ENCODE data around the gene MSTN. TPM values are rescaled to one million over a fixed set of nuclear protein-coding genes. Genes with fewer than 3 reads are reported as not detected.

MSTN gene
- total RNA-seq, 1 donor = not detected

GRCh38 chr2:190062053-190062452 is 476 bp downstream of the MSTN start:
- Histone ChIP-seq H3K27ac (ENCODE audit: low read depth, low read length) (no peak overlapping the region), H2AFZ (ENCODE audit: low read length) (peak overlapping the region; percentile 64), H3K4me2 (ENCODE audit: insufficient read depth, low read length) (no peak overlapping the region), H3K27me3 (ENCODE audit: insufficient read depth, low read length) (no peaks in the 10 kb centered on the region), H3K9me3 (ENCODE audit: low read depth, low read length) (no peaks in the 10 kb centered on the region), H3K4me3 (ENCODE audit: insufficient read depth, low read length) (no peak overlapping the region), H3K79me2 (ENCODE audit: insufficient read depth, low read length) (no peaks in the 10 kb centered on the region), H3K4me1 (ENCODE audit: insufficient read depth, low read length) (no peaks in the 10 kb centered on the region), H4K20me1 (ENCODE audit: insufficient read depth, low read length) (no peaks in the 10 kb centered on the region), H3K36me3 (ENCODE audit: insufficient read depth, low read length) (no peaks in the 10 kb centered on the region)
- no peak for DNase-seq (ENCODE audit: insufficient read length, low spot score, missing footprints)
- no peak for TF ChIP-seq CTCF (IDR thresholded peaks at IDR 0.05; ENCODE audit: extremely low read depth, low read depth, low read length)

DNA sequence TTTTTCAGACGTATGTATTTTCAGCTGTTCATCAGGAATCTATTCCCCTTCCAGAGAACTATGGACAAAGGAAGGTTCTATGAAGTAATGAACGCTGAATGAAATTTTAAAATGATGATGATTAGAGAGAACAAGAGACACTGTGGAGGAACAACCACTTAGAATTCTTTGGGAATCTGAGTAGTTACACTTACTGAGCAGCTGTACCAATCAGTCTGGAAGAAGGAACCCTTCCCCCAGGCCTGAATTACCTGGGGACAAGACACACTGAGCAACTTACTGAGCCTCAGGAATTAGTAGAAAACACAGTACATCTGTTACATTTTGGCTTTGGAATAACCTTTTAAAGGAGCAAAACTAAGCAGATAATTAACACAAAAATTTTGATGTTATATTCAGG is 1.9 kb downstream of the MSTN start:
- Histone ChIP-seq H3K79me2 (ENCODE audit: insufficient read depth, low read length) (no peaks in the 10 kb centered on the region), H3K36me3 (ENCODE audit: insufficient read depth, low read length) (no peaks in the 10 kb centered on the region), H3K27me3 (ENCODE audit: insufficient read depth, low read length) (no peaks in the 10 kb centered on the region), H3K4me3 (ENCODE audit: insufficient read depth, low read length) (no peak overlapping the region), H2AFZ (ENCODE audit: low read length) (no peak overlapping the region), H4K20me1 (ENCODE audit: insufficient read depth, low read length) (no peaks in the 10 kb centered on the region), H3K27ac (ENCODE audit: low read depth, low read length) (no peak overlapping the region), H3K4me2 (ENCODE audit: insufficient read depth, low read length) (no peak overlapping the region), H3K9me3 (ENCODE audit: low read depth, low read length) (no peaks in the 10 kb centered on the region), H3K4me1 (ENCODE audit: insufficient read depth, low read length) (no peaks in the 10 kb centered on the region)
- DNase-seq (ENCODE audit: insufficient read length, low spot score, missing footprints) = no peak
- no peak for TF ChIP-seq CTCF (IDR thresholded peaks at IDR 0.05; ENCODE audit: extremely low read depth, low read depth, low read length)

- no peak for TF ChIP-seq CTCF (IDR thresholded peaks at IDR 0.05; ENCODE audit: extremely low read depth, low read depth, low read length)
- DNase-seq (ENCODE audit: insufficient read length, low spot score, missing footprints) = no peak
- no peaks in the 10 kb centered on the region for H3K4me1 ChIP-seq (ENCODE audit: insufficient read depth, low read length)
- H3K79me2 ChIP-seq (ENCODE audit: insufficient read depth, low read length) = no peaks in the 10 kb centered on the region
- no peak overlapping the region for H2AFZ ChIP-seq (ENCODE audit: low read length)
- H3K9me3 ChIP-seq (ENCODE audit: low read depth, low read length) = no peaks in the 10 kb centered on the region
- no peaks in the 10 kb centered on the region for H3K36me3 ChIP-seq (ENCODE audit: insufficient read depth, low read length)
- no peak overlapping the region for H3K27ac ChIP-seq (ENCODE audit: low read depth, low read length)
- no peak overlapping the region for H3K4me2 ChIP-seq (ENCODE audit: insufficient read depth, low read length)
- H3K4me3 ChIP-seq (ENCODE audit: insufficient read depth, low read length) = no peak overlapping the region
- H3K27me3 ChIP-seq (ENCODE audit: insufficient read depth, low read length) = no peaks in the 10 kb centered on the region
- no peaks in the 10 kb centered on the region for H4K20me1 ChIP-seq (ENCODE audit: insufficient read depth, low read length)
Observed at GRCh38 chr2:190060019-190060418, 2.5 kb downstream of the MSTN start.

DNA sequence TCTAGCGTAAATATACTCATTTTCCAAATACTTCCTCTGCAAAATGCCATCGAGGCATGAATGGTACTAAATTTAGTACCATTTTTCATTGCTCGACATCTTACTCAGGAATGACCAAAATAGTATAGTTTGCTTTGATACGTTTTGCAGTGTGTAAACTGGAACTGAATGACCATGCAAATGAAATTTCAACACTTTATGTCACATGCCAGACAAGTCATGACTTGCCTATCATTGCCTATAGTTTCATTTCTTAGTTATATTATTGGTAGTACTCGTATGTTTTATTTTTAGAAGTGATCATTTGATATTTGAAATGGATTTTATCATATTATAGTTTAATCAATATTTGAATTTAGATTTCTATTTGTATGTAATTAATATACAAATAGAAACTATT is 9.1 kb downstream of the MSTN start:
- no peak for DNase-seq (ENCODE audit: insufficient read length, low spot score, missing footprints)
- no peak for TF ChIP-seq CTCF (IDR thresholded peaks at IDR 0.05; ENCODE audit: extremely low read depth, low read depth, low read length)
- H3K79me2 ChIP-seq (ENCODE audit: insufficient read depth, low read length) = no peaks in the 10 kb centered on the region
- no peaks in the 10 kb centered on the region for H3K27me3 ChIP-seq (ENCODE audit: insufficient read depth, low read length)
- H3K4me1 ChIP-seq (ENCODE audit: insufficient read depth, low read length) = no peaks in the 10 kb centered on the region
- H4K20me1 ChIP-seq (ENCODE audit: insufficient read depth, low read length) = no peaks in the 10 kb centered on the region
- H3K27ac ChIP-seq (ENCODE audit: low read depth, low read length) = no peak overlapping the region
- no peaks in the 10 kb centered on the region for H3K36me3 ChIP-seq (ENCODE audit: insufficient read depth, low read length)
- no peak overlapping the region for H3K4me3 ChIP-seq (ENCODE audit: insufficient read depth, low read length)
- H3K4me2 ChIP-seq (ENCODE audit: insufficient read depth, low read length) = no peak overlapping the region
- peak overlapping the region; percentile 48 for H2AFZ ChIP-seq (ENCODE audit: low read length)
- H3K9me3 ChIP-seq (ENCODE audit: low read depth, low read length) = no peaks in the 10 kb centered on the region

Measured in osteoblast (primary cell).